ENCODE measurements around the gene PLEKHG1. TPM values are rescaled to one million over a fixed set of nuclear protein-coding genes. Genes with fewer than 3 reads are reported as not detected.
A peak's percentile ranks its signal among the peaks of the same experiment; 100 is the strongest.

The PLEKHG1 gene
- total RNA-seq, 1 experiment from 2014 or later: 1.2 TPM

DNA sequence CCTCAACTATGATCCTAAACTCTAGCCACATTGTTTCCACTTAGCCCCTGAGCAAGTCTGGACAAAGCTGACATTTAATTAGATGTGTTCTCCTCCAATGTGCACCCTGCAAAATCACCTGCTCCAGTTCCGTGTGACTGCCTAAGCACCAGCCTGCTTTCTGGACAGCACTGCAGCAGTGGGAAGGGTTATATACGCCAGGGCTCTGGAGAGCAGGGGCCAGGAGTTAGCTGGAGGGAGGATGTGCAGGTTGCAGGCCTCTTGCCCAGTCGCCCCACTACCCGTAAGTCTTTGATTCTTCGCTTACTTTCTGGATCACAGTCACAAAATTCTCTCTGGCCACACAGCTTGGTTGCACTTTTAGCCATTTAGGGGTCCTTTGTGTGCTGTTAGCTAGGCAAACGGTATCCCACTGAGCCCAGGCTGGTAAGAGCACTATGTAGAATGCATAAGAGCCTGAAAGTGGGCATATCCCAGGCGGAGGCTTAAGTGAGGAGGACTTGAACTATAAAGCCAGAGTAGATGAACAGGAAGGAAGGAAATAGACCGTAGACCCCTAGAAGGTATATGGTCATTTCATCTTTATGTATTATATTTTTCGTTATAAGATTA, 10.7 kb upstream of the PLEKHG1 start:
- no peak for DNase-seq (ENCODE audit: low read depth)

DNA sequence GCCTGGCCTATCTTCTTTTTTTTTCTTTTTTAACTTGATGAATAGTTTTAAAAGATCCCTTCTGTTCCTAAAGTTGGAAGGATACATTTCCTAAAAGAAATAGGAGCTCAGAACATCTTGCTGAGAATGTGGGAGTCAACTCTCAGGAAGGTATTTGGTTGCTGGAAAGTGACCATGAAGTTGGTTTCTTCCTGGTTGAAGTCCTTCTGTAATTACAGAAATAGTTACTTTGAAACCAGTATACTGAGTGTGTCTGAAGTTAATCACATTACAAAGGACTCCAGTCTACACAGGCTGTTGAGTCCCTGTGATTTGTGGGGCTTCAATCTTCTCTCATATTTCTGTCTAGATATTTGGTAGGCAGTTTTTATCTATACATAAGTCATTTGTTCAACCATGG, 9.8 kb upstream of the PLEKHG1 start:
- DNase-seq (ENCODE audit: low read depth): no peak

DNA sequence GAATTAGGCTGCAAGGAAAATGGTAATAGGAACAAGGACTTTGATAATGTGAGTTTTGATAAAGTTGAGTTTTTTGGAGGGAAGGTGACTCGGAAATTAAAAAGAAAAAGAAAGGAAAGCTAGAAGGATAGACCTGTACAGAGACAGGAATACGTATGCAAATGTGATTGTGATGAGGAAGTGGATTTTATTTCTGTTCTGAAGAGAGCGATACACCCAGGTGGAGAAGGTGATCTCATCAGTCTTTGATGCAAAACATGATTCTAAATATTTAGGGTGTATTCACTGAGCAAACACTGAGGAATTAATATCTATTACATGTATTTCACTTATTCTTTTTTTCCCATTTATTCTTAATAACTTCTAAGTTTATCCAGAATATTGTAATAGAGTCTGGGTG, 9.2 kb upstream of the PLEKHG1 start:
- no peak for DNase-seq (ENCODE audit: low read depth)

GRCh38 chr6:150592377-150592995, 7.2 kb upstream of the PLEKHG1 start:
- DNase-seq (ENCODE audit: low read depth): no peak

GRCh38 chr6:150593119-150593518, 6.6 kb upstream of the PLEKHG1 start:
- DNase-seq (ENCODE audit: low read depth): no peak

DNA sequence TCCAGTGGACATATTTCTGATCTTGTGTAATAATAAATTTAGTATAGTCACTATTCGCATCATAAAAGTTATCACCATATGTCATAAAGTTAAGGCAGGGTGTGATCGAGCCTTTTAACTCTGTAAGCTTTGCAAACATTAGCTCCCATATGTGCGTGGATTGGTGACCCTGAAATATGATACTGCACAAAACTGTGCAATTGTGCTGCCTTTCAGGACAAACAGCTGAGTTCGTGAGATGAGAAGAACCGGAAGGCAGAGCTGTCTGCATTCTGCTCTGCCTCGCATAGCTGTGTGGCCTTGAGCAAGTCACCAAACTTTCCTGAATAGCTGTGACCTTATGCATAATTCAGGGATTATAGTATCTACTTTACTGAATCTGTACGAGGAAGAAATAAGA, 3.2 kb upstream of the PLEKHG1 start:
- no peak for DNase-seq (ENCODE audit: low read depth)

DNA sequence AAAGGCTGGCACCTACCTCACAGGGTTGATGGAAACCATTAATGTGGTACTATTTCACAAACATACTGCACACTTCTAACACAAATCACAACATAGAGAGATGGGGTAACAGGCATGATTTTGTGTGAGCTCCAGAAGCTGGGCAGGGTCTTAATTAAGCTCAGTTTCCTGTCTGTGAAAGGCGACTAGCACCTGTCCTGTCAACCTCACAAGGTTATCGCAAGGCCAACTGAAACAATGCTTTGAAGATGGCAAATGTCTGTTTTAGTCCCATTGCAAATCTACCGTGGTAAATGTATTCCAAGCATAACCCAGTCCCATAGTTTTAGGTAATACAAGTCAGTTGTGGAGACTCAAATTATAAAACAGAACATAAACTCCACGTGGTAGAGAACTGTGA, 1.3 kb upstream of the PLEKHG1 start:
- no peak for DNase-seq (ENCODE audit: low read depth)

DNA sequence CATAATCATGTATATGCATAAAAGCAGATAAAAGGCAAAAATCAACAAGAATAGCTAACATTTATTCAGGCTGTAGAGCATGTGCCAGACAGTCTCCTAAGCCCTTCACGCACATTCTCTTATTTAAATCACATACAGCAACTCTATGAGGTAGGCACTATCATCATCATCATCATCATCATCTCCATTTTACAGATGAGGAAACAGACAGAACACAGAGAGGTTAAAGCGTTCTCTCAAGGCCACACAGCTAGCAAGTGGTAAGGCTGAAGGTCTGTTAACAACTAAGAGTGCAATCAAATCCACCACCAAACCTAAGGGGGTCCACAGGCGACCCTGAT, 857 bp upstream of the PLEKHG1 start:
- no peak for DNase-seq (ENCODE audit: low read depth)

DNA sequence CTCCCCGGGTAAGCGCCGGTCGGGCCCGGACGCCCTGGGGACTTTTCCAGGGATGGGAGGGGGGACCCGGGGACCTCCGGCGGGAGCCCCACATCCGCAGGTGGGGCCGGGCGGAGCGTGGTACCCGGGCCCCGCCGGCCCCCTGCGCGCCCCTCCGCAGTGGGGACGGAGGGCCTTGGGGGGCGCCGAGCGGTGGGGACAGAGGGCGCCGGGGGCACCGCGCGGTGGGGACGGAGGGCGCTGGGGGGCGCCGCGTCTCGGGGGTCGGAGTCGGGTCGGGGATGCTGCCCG, 270 bp downstream of the PLEKHG1 start:
- DNase-seq (ENCODE audit: low read depth): no peak

DNA sequence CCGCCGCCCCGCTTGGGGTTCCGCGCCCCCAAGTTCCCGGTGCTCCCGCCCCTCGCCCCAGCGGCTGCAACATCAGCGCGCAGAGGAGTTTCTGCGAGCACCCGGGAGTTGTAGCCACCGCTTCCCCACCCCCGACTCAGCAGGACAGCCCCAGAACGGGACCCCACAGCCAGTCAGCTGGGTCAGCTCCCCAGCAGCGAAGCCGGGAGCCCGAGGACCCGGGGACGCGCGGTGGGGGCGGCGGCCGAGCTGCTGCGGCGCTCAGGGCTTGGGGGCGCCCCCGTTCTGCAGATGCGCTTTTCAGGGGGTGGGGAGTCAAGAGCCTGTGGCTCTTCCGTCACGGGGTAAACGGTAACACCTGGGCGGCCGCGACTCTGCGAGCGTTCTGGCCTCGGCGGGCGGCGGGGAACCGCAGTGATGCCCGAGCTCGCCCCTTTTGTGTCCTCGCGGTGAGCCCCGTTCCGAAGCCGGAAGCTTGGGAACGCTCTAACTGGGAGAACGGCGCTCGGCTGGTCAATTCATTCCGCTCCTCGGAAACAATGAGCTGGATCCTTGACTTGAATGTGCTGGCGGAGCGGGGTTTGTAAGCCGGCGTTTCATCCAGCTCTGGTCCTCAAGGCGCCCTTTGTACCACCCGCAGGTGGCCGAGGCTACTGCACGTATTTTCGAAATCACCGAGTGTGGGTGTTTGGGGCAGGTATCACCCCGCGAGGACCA, 774 bp downstream of the PLEKHG1 start:
- DNase-seq (ENCODE audit: low read depth): peak; percentile 67

GRCh38 chr6:150601439-150601838, 1.8 kb downstream of the PLEKHG1 start:
- no peak for DNase-seq (ENCODE audit: low read depth)

DNA sequence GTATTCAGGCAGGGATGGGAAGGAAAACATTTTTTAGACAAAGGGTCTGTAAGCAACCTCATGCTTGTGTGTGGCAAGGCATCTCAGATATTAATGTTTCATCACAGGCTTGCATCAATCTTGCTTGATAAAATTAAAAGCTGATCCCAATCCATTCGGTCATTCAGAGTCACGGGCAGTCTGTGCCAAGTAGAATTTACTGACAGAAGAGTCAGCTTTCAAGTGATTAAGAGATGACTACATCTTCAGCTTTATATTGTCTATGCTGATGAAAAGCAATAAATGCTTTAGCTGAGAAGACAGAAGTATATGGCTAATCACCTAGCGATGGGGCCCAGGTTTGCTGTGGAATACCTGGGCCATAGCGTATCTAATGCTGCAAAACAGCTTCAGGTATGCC, 3.5 kb downstream of the PLEKHG1 start:
- DNase-seq (ENCODE audit: low read depth): no peak

GRCh38 chr6:150604467-150604866, 4.8 kb downstream of the PLEKHG1 start:
- DNase-seq (ENCODE audit: low read depth): no peak

DNA sequence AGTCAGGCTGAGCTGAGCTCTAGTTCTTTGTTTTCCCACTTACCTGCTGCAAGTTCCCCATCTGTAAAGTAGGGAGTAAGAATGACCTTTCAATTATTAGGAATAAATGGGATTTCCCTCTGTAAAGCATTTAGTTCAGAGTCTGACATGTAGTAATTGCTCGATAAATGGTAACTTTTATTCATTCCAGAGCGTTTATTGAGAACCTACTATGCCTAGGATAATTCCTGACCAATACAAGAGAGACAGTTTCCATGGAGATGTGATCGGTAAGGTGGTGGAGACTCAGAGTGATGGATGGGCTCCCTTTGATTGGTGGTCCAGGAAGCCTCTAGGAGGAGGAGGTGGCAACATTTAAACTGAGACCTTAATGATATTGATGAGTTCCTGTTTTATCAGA, 5.6 kb downstream of the PLEKHG1 start:
- DNase-seq (ENCODE audit: low read depth): no peak

DNA sequence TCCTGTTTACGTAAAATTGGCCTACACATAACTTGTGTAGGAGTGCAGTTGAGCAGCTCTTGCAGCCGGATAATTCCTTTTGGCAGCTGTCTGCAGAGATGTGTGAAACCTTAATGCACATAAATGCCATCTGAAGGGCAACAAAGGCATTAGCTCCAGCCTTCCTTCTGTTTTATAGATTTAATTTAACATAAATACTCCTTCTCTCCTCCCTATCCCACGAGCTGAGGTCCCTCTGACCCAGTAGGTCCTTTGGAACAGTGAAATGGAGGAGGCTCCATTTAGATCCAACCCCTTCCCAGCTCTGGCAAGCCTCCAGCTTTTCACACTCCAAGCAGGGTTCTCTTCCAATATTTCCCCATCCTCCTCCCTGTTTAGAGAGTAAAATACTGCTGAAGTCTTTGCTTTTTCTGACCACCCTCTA, 6.5 kb downstream of the PLEKHG1 start:
- DNase-seq (ENCODE audit: low read depth): no peak

- DNase-seq (ENCODE audit: low read depth): no peak
These were observed 7.1 kb downstream of the PLEKHG1 start for GRCh38 chr6:150606647-150607328.

- DNase-seq (ENCODE audit: low read depth): no peak
These were observed 7.6 kb downstream of the PLEKHG1 start for GRCh38 chr6:150607329-150607650.

DNA sequence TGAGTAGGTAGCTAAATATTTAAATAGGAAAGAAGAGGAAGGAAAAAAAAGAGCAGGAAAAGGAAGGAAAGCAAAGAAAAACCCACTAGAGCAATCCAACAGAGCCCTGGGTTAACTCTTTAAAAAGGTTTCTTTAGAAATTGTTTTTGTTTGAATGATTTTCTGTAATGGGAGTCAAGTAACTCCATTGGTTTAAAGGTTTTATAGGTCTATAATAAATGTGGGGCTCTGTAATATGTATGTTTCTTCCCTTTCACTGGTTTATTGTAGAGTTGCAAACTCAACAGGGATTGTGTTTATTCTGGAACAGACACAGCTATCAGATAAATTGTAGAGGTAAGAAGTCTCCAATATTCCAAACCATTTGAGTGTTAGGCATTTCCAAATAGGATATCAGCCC, 10.9 kb downstream of the PLEKHG1 start:
- no peak for DNase-seq (ENCODE audit: low read depth)

DNA sequence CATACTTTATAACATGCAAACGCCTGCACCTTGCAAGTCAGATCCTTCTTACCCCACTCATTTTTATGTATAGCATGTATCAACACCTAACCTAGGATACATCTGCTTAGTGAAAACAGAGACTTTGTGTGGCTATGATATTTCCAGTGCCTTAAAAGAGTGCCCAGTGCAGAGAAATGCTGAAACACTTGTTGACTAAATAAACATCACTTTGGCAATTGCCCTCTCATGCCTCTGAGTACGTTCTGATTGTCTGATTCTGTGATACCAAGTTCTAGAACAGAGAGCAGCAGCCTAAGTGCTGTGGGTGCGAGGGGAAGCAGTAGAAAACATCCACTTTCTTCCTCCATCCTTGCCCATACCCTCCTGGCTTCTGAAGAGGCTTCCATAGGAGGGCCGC, 13.6 kb downstream of the PLEKHG1 start:
- no peak for DNase-seq (ENCODE audit: low read depth)

DNA sequence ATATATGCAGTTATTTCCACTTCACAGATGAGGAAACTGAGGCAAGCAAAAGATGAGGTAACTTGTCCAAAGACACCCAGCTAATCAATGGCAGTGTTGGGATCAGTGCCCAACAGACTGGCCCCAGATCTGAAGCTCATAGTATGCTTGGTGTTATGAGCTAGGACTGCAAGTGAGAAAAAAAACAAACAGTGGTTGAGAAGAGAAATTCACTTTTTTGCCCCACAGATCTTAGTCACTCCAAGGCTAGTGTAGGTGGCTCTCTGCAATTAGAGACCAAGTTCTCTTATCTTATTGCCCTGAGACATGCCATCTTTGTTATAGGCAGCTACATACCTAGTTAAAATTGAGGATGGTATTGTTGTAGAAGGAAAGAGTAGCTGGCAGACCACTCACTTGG, 16.3 kb downstream of the PLEKHG1 start:
- DNase-seq (ENCODE audit: low read depth): no peak

DNA sequence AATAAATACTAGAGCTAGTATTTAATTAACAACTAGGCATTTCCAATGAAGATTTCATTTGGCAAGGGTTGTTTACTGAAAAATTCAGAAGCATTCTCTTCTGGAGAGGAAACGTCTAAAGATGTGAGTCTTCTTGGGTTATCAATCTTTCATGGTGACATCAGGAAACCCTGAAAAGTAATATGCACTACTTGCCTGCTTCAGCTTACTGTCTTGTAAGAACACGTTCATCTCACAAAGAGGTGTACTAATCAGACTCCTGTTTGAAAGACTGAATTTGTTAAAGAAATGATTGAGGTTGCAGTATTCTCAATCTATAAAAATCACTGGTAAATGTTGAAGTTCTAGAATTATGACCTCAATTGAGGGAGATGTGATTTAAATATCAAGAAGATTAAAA, 16.9 kb downstream of the PLEKHG1 start:
- DNase-seq (ENCODE audit: low read depth): no peak

DNA sequence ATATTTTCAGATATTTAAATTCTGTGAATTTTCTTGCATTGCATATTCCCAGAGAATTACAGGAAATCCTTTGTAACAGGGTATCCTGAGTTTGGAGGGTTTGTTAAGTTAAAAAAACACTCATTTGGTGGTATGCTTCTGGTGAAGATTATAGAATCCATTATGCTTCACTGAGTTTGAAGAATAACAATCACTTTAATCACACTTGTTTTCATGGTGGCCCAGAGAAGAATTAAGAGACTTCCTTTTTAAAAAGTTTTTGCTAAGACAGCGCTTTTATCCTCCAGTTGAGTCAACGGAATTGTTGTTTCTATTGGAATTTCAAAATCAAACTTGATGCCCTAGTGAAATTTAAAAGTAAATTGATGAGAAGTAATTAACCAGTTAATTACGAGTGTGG, 17.4 kb downstream of the PLEKHG1 start:
- DNase-seq (ENCODE audit: low read depth): no peak

Measured in HT1080 (cell line).